Measurements from ENCODE around the gene LRRC8D. TPM values are rescaled to one million over a fixed set of nuclear protein-coding genes. Genes with fewer than 3 reads are reported as not detected.
"Not testable (repeated sequence)": the region's sequence is repeated elsewhere in the genome, so short reads cannot be mapped to it uniquely, and the experiment has no call there.

The LRRC8D gene
- total RNA-seq, 1 donor from 2014 or later: 10.2 TPM

GRCh38 chr1:89913353-89914095 is 92.7 kb downstream of the LRRC8D start:
- no peak for DNase-seq

GRCh38 chr1:89917353-89917752 is 96.5 kb downstream of the LRRC8D start:
- DNase-seq: no peak

GRCh38 chr1:89918127-89918793 is 97.4 kb downstream of the LRRC8D start:
- DNase-seq: no peak

GRCh38 chr1:89918794-89919155 is 97.9 kb downstream of the LRRC8D start:
- no peak for DNase-seq

GRCh38 chr1:89919174-89919573 is 98.3 kb downstream of the LRRC8D start:
- DNase-seq: no peak

- DNase-seq: no peak
Observed at GRCh38 chr1:89922911-89923310, 102.1 kb downstream of the LRRC8D start.

GRCh38 chr1:89923517-89923916 is 102.7 kb downstream of the LRRC8D start:
- no peak for DNase-seq

- not testable (repeated sequence) for DNase-seq
Observed at GRCh38 chr1:89924075-89924474, 103.2 kb downstream of the LRRC8D start.

GRCh38 chr1:89927049-89927448 is 106.2 kb downstream of the LRRC8D start:
- DNase-seq: no peak

GRCh38 chr1:89927478-89927877 is 106.6 kb downstream of the LRRC8D start:
- DNase-seq: no peak

- no peak for DNase-seq
Observed at GRCh38 chr1:89928506-89928905, 107.7 kb downstream of the LRRC8D start.

GRCh38 chr1:89929467-89930063 is 108.7 kb downstream of the LRRC8D start:
- no peak for DNase-seq

- no peak for DNase-seq
Observed at GRCh38 chr1:89930579-89930978, 109.7 kb downstream of the LRRC8D start.

GRCh38 chr1:89931964-89932363 is 111.1 kb downstream of the LRRC8D start:
- no peak for DNase-seq

GRCh38 chr1:89932598-89933364 is 111.9 kb downstream of the LRRC8D start:
- DNase-seq: no peak

- no peak for DNase-seq
Observed at GRCh38 chr1:89934461-89934860, 113.6 kb downstream of the LRRC8D start.

GRCh38 chr1:89935235-89935634 is 114.4 kb downstream of the LRRC8D start:
- DNase-seq: no peak

GRCh38 chr1:89936694-89937093 is 115.9 kb downstream of the LRRC8D start:
- no peak for DNase-seq

GRCh38 chr1:89938171-89939055 is 117.6 kb downstream of the LRRC8D start:
- no peak for DNase-seq

- no peak for DNase-seq
Observed at GRCh38 chr1:89939059-89939570, 118.3 kb downstream of the LRRC8D start.

- no peak for DNase-seq
Observed at GRCh38 chr1:89939693-89940438, 119.0 kb downstream of the LRRC8D start.

Data from skin of body (tissue), 2 donors.